OCI-LY3 (cell line): Measurements from ENCODE around the gene DUOX2.

Experiments
- H2AFZ ChIP-seq: fragments of 200-600, 300-600 bp; shearing (Covaris generic); 2 replicates; pipeline ENCODE4 v1.6.0; 2014; ENCODE audit warnings: antibody characterized with exemption, low read depth, low read length
- H3K27ac ChIP-seq: fragments of 200-600, 300-600 bp; sonication (generic); 2 replicates; pipeline ENCODE4 v1.5.1; 2014; ENCODE audit warnings: mild to moderate bottlenecking, low read length, moderate library complexity, mixed read lengths
- H3K27me3 ChIP-seq: fragments of 200-600, 300-600 bp; sonication (generic); 2 replicates; pipeline ENCODE4 v1.6.1; 2014; ENCODE audit warnings: low read depth, low read length, mixed read lengths
- H3K36me3 ChIP-seq: fragments of 200-600, 300-600 bp; sonication (generic); replicated peaks from 2 replicates; pipeline ENCODE3; 2014; ENCODE audit warnings: low read depth, low read length, mixed read lengths
- H3K4me1 ChIP-seq: fragments of 300-600, 200-600 bp; sonication (generic); 2 replicates; pipeline ENCODE4 v1.6.1; 2014; ENCODE audit warnings: low read length, mixed read lengths
- H3K4me2 ChIP-seq: fragments of 200-600, 300-600 bp; sonication (generic); 2 replicates; pipeline ENCODE4 v1.6.1; 2014; ENCODE audit warnings: low read length, mixed read lengths
- H3K4me3 ChIP-seq: fragments of 300-600, 200-600 bp; sonication (generic); 2 replicates; pipeline ENCODE4 v1.5.1; 2014; ENCODE audit warnings: antibody characterized with exemption, mild to moderate bottlenecking, low read length, moderate library complexity
- H3K79me2 ChIP-seq: fragments of 300-600, 200-600 bp; shearing (Covaris generic); 2 replicates; pipeline ENCODE4 v1.6.1; 2014; ENCODE audit warnings: mild to moderate bottlenecking, low read length, mixed read lengths
- H3K9ac ChIP-seq: fragments of 300-600, 200-600 bp; shearing (Covaris generic); 2 replicates; pipeline ENCODE4 v1.6.0; 2014; ENCODE audit warnings: mild to moderate bottlenecking, low read length, moderate library complexity
- H3K9me3 ChIP-seq: fragments of 200-600, 300-600 bp; shearing (Covaris generic); 2 replicates; pipeline ENCODE4 v1.6.1; 2014; ENCODE audit warnings: low read length, mixed read lengths; ENCODE audit not compliant: insufficient read depth
- H4K20me1 ChIP-seq: fragments of 200-600, 300-600 bp; sonication (generic); 2 replicates; pipeline ENCODE4 v1.6.1; 2016; ENCODE audit warnings: low read length, mixed read lengths; ENCODE audit not compliant: insufficient read depth
- CTCF ChIP-seq: fragments of 200-600, 300-600 bp; sonication (generic); IDR thresholded peaks from 2 replicates; pipeline ENCODE4 v1.5.1; 2014; ENCODE audit warnings: antibody characterized with exemption, low read length, low read depth
- EZH2phosphoT487 ChIP-seq: fragments of 200-600 bp; shearing (Covaris generic); IDR thresholded peaks from 2 replicates; pipeline ENCODE4 v1.6.1; 2018; ENCODE audit warnings: antibody characterized with exemption, mixed run types, low read depth

Gene DUOX2

GRCh38 chr15:45114076-45114750 is at the start of gene DUOX2, which contains the start of gene DUOXA2:
TSS of gene DUOX2 (minus strand) at chr15:45114172. CDS start at chr15:45113411, 761 bp downstream.
TSS of gene DUOXA2 (plus strand) at chr15:45114326. CDS start at chr15:45114606, 280 bp downstream.
- Histone ChIP-seq H3K4me2 (no peak within 1 kb of the TSS), H3K9me3 (no peaks in the 10 kb centered on the region), H3K4me1 (no peaks in the 10 kb centered on the region), H3K79me2 (no peaks in the 10 kb centered on the region), H3K27ac (no peak within 1 kb of the TSS), H3K27me3 (no peaks in the 10 kb centered on the region), H3K4me3 (no peak within 1 kb of the TSS), H2AFZ (no peak within 1 kb of the TSS), H3K9ac (no peak within 1 kb of the TSS), H3K36me3 (no peaks in the 10 kb centered on the region), H4K20me1 (no peaks in the 10 kb centered on the region)
- no peak for TF ChIP-seq EZH2phosphoT487
- TF ChIP-seq CTCF = no peak

- no peak overlapping the region for H3K4me2 ChIP-seq
- no peak overlapping the region for H3K27ac ChIP-seq
- H3K9ac ChIP-seq = no peak overlapping the region
- no peak for TF ChIP-seq CTCF
- TF ChIP-seq EZH2phosphoT487 = no peak
- H3K9me3 ChIP-seq = no peaks in the 10 kb centered on the region
- no peak overlapping the region for H2AFZ ChIP-seq
- H3K4me1 ChIP-seq = peaks cover 13% of the 10 kb centered on the region
- H4K20me1 ChIP-seq = no peaks in the 10 kb centered on the region
- no peaks in the 10 kb centered on the region for H3K27me3 ChIP-seq
- H3K79me2 ChIP-seq = peaks cover 11% of the 10 kb centered on the region
- H3K36me3 ChIP-seq = no peaks in the 10 kb centered on the region
- no peak overlapping the region for H3K4me3 ChIP-seq
Observed at GRCh38 chr15:45163508-45163856, 49.5 kb upstream of the DUOX2 start.

DNA sequence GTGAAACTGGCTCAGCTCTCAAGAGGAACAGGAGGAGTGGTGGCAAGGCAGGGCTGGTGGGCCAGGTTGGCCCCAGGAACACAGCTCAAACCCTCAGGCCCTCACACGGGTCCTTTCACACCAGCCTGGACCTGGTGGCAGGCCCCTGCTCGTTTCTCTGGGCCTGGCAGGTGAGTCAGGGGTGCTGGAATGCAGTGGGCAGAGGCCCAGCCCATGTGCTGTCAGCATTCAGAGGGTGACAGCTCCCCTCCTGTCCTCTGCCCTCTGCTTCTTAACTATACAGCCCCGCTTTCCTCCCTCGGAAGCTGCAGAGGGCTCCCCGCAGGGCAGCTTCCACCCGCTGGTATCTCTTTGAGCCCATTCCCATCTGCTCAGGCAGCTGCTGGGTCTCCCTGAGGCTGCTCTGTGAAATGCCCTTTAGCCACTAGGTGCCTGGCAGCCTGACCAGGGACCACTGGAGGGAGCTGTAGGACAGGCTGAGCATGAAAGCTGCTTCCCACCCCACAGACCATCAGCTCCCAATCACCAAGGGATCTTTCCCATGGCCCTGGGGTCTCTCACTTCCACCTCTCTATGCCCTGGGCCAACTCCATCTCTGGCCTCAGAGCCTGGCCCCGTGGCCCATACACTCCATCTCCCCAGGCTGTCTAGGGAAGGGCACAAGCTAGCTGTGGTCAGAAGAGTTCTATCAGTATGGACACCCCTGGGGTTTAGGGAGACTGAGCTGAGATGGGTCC is 49.0 kb upstream of the DUOX2 start:
- Histone ChIP-seq H3K79me2 (peaks cover 11% of the 10 kb centered on the region), H3K27me3 (no peaks in the 10 kb centered on the region), H2AFZ (no peak overlapping the region), H3K4me1 (peaks cover 13% of the 10 kb centered on the region), H3K4me2 (no peak overlapping the region), H3K9ac (no peak overlapping the region), H3K27ac (no peak overlapping the region), H3K36me3 (no peaks in the 10 kb centered on the region), H4K20me1 (no peaks in the 10 kb centered on the region), H3K9me3 (no peaks in the 10 kb centered on the region), H3K4me3 (no peak overlapping the region)
- TF ChIP-seq CTCF = peak; percentile 89
- TF ChIP-seq EZH2phosphoT487 = no peak

GRCh38 chr15:45161666-45162065 is 47.7 kb upstream of the DUOX2 start:
- Histone ChIP-seq H4K20me1 (no peaks in the 10 kb centered on the region), H3K4me2 (no peak overlapping the region), H3K36me3 (no peaks in the 10 kb centered on the region), H3K4me1 (peaks cover 9% of the 10 kb centered on the region), H3K79me2 (peaks cover 11% of the 10 kb centered on the region), H3K27me3 (no peaks in the 10 kb centered on the region), H3K9ac (no peak overlapping the region), H3K27ac (no peak overlapping the region), H2AFZ (no peak overlapping the region), H3K9me3 (no peaks in the 10 kb centered on the region), H3K4me3 (no peak overlapping the region)
- TF ChIP-seq EZH2phosphoT487 (no peak), CTCF (no peak)
